Kidney capillary endothelial cell (primary cell): ENCODE results near the gene APPL2.
A peak's percentile ranks its signal among the peaks of the same experiment; 100 is the strongest.

ENCODE experiments used
- DNase-seq: peaks from one replicate; pipeline ENCODE4 v3.0.0-alpha.2; 2018; ENCODE audit warnings: low spot score

Gene APPL2, protein sequence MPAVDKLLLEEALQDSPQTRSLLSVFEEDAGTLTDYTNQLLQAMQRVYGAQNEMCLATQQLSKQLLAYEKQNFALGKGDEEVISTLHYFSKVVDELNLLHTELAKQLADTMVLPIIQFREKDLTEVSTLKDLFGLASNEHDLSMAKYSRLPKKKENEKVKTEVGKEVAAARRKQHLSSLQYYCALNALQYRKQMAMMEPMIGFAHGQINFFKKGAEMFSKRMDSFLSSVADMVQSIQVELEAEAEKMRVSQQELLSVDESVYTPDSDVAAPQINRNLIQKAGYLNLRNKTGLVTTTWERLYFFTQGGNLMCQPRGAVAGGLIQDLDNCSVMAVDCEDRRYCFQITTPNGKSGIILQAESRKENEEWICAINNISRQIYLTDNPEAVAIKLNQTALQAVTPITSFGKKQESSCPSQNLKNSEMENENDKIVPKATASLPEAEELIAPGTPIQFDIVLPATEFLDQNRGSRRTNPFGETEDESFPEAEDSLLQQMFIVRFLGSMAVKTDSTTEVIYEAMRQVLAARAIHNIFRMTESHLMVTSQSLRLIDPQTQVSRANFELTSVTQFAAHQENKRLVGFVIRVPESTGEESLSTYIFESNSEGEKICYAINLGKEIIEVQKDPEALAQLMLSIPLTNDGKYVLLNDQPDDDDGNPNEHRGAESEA

DNA sequence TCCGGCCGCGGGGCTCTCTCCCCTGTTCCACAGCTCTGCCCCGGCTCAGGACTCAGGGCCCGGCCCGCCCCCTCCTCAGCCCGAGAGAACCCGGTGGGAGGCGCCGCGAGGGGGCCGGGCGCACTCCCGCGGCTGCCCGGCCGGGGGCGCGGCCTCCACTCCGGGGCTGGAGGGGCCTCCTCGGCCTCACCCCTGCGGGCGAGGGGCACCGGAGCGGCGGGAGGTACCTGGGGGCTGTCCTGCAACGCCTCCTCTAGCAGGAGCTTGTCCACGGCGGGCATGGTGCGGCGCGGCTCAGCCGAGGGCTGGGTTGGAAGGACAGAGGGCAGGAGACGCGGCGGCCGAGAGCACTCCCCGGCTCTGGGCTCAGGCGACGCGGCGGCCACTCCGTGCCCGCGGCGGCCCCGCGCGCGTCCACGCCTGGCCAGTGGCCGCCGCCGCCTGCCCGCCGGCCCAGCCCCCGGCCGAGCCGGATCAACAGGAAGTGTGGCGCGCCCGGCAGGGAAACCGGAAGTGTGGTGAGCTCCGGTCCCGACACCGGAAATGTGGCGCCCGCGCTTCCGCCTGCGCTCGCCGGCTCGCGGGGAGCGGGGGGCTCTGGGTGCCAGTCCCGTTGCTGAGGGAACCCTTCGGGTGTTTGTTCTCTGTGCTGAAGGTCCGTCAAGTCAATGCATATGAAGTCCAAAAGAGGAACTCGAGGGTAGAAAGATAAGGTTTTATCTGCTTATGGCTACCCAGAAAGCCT lies at the start of gene APPL2:
Gene APPL2 (minus strand): TSS at position 443 of the 745 bp plus-strand sequence. CDS start 162 bp downstream, at position 281.
- DNase-seq: peak; percentile 90

GRCh38 chr12:105285378-105285777 lies 49.4 kb upstream of the APPL2 start:
- no peak for DNase-seq

DNA sequence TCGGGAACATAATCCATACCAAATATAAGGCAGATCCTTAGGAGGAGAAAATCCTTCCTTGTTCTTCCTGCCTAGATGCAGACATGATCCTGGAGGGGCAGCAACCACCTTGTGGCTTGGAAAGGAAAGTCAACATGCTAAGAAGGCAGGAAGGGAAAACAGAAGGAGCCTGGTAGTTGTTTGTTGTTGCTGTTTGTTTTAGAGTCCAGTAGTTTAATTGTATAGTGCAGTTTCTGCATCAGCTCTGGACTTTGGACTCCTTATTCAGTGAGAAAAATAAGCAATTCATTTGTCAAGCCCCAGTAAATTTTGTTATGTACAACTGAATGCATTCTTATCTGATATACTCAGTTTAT lies 45.7 kb upstream of the APPL2 start:
- no peak for DNase-seq

DNA sequence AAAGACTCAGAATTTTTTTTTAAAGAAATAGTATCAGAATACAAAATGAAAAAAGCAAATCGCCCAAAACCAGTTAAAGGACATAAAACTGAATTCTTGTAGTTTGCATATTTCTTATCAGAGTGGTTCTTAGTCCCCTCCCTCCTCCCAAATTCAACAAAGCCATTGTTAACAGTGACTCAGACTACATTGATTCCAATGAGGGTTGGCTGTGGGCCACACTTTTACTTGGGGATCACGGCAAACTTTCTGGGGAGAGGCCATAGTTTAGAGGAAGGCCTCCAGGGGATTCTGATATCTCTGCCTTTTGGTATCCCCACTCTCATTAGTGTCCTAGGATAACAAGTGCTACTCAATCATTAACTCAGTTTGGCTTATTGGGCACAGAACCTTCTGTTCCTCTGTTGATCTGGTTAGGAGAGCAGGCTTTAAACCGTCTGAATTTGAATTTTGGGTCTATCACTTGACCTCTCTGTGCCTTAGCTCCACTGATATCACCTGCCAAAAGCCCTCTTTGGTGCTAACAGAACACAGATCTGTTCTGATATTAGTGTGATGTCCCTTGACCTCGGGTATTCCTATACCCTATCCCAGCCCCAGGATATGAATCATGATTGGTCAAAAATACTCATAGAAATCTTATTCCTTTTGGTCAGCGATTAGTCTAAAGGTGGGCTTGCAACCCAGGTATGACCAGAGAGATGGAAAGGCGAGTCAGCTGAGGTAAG lies 45.2 kb upstream of the APPL2 start:
- no peak for DNase-seq

GRCh38 chr12:105279460-105280056 lies 43.6 kb upstream of the APPL2 start:
- no peak for DNase-seq

- no peak for DNase-seq
Measured at GRCh38 chr12:105278043-105278697, 42.2 kb upstream of the APPL2 start.

DNA sequence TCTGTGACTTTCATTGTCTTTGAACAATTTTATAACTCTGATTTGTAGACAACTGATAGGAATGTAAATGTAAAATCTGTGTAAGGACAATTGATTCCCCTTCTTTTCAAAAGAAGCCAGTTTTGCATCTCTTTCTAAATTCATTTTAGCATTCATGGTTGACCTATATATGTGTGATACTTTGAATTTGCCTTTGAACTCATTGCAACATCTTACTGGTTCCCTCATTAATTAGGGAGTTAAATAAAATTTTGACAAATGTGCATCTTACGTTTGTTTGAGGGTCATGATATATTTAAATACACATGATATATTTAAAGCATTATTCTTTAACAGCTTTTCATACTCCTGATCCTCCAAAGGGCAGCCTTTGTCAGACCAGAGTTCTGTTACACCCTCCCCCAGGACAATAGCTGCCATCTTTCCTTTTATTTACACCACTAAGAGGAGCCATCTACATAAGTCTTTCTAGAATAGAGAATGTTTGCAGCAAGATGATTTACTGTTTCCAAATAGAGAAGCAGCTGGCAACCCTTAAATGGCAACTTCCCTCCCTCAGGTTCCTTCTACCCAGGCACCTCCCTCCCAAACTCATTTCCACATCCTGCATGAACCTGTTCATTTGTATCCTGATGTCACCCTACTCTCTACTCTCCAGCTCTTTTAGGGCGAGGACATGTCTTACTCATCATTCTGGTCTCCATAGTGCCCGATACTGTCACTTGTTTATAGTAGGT lies 40.2 kb upstream of the APPL2 start:
- no peak for DNase-seq

DNA sequence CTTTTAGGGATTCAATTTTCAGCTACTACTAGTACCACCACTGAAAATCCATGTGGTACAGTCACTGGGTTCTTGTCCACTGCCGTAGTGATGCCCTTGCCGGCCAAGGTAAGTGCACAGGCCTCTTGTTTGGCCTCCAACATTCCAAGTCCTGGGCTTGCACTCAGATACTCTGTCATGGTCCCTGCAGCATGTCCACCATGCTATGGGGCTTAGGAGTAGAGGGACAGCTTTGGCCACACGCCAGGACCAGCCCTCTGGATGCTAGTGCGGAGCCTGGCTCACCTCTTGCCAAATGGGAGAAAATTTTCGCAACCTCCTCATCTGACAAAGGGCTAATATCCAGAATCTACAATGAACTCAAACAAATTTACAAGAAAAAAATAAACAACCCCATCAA lies 38.6 kb upstream of the APPL2 start:
- no peak for DNase-seq

GRCh38 chr12:105273601-105274000 lies 37.6 kb upstream of the APPL2 start:
- DNase-seq: no peak

DNA sequence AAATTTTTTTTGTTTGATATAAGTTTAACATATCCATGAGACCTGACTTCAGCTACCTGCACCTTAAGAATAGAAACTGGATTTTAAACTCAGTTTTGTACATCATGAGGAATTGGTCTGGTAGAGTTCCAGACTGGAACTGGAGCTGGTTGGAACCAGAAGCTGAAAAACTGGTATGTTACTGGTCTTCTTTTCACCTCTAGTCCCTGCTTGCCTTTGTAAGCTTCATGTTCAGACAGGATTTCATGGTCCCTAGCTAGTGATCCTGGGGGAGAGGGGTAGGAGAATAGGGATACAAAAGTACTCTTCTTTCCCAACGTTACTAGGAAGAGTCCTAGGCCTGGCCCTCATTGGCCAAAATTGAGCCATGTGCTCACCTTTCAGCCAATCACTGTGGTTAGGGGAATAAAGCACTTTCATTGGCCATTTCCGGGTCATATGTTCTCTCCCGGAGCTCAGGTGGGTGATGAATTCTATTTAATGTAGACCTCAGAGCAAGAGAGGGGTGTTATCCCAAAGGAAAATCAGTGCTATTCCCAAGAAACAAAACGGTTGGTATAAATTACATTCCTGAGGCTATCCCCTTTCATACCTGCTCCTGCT lies 36.9 kb upstream of the APPL2 start:
- DNase-seq: no peak

- no peak for DNase-seq
Measured at GRCh38 chr12:105272152-105272551, 36.2 kb upstream of the APPL2 start.

- no peak for DNase-seq
Measured at GRCh38 chr12:105271364-105271763, 35.4 kb upstream of the APPL2 start.

- no peak for DNase-seq
Measured at GRCh38 chr12:105270671-105271255, 34.8 kb upstream of the APPL2 start.

GRCh38 chr12:105267711-105268110 lies 31.7 kb upstream of the APPL2 start:
- no peak for DNase-seq

GRCh38 chr12:105264771-105265170 lies 28.8 kb upstream of the APPL2 start:
- DNase-seq: no peak

DNA sequence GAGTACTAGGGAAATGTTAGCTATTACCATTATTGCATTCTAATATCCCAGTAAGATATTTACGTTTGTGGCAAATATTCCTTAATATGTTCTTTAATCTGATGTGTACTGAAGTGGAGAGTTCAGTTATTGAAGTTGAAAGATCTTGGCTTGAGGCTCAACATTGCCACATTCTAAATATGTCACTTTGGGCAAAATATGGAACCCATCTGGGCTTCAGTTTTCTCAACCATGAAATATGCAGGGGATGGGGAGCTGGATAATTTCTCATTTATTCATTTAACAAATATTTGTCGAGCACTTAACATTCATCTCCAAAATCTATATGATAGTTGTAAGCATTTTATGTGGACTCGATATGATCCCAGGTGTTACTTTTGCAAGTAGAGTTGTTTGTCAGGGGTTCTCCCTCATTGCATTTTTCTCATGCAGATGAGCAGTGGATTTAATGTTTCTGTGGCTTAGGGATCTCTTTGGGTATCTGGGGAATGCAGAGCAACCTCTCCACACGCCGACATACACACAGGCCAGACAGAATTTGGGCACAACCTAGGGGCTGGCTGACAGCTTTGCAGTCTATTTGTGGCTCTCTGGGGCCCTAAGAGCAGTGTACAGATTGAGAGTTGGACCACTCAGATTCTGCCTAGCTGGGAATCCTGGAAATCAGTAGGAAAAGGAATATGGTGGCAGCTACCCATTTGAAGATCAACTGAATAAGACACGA lies 26.6 kb upstream of the APPL2 start:
- no peak for DNase-seq

DNA sequence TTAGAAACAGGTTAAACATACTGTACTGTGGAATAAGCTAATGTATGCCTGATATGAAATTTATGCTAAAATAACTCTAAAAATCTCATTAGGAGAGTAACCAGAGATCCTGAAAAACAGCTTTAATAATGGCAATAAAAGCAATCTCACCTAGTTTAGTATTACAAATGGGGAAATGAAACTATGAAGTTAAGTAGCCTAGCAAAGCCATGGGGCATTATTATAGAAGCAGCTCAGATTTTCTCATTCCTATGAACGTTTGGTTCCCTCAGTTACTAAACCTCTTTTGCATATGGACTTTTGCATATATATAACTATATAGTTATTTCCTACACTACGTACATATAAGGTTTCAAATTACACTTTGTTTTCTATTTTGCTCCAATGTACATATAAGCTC lies 25.0 kb upstream of the APPL2 start:
- no peak for DNase-seq

DNA sequence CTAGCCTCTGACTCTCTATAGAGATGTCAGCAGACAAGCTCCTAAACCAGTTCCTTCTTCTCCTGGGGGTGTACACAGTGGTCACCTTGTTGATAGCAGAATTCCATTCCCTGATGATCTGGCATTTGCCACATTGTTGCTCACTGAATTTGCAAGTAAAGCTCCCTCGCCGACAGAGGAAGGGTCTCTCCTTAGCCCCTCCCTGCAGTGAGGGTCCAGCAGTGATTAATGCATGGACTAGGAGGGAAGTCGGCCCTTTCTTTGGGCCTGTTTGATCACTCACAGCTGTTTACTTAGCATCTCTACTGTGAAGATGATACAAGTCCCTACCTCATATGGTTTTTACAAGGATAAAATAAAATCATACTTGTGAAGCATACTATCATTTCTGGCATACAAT lies 23.3 kb upstream of the APPL2 start:
- no peak for DNase-seq

GRCh38 chr12:105257321-105257728 lies 21.4 kb upstream of the APPL2 start:
- DNase-seq: peak; percentile 59
